ENCODE measurements around the gene FAM193B. TPM values are rescaled to one million over a fixed set of nuclear protein-coding genes. Genes with fewer than 3 reads are reported as not detected.

FAM193B gene
- total and polyA plus RNA-seq, 9 of the 15 experiments (the other 6 are each of a cell fraction or from before 2014, with no cell fraction given), result 4.4 to 76.4 (median 37.3) TPM

GRCh38 chr5:177588413-177588909 is 34.1 kb upstream of the FAM193B start:
- intact Hi-C loops (cut with micrococcal nuclease) (no loop called here), in situ Hi-C loops (cut with MboI) (no loop called here)
- peaks cover 4 to 7% of the 10 kb centered on the region in 2 experiments; a peak in 4 of 5 replicates for H3K4me1 ChIP-seq (replicated peaks in 1 of 2; ENCODE audit: control insufficient read depth in 2 of 2, insufficient read depth in 2 of 2, low read length in 2 of 2)
- peaks cover 18% of the 10 kb centered on the region for H3K79me2 ChIP-seq (ENCODE audit: control insufficient read depth, insufficient read depth, low read length)
- peaks cover 0 to 4% of the 10 kb centered on the region in 2 experiments; a peak in 2 of 5 replicates for H3K27me3 ChIP-seq (ENCODE audit: control insufficient read depth in 2 of 2, insufficient read depth in 2 of 2, low read length in 2 of 2)
- peak; percentile 59 for FAIRE-seq
- peaks cover 5% of the 10 kb centered on the region for H3K36me3 ChIP-seq (ENCODE audit: control insufficient read depth, insufficient read depth, low read length)
- ATAC-seq, result peak; percentile 62
- peaks cover 3% of the 10 kb centered on the region for H4K20me1 ChIP-seq (replicated peaks; ENCODE audit: control insufficient read depth, insufficient read depth, low read length)
- CTCF ChIA-PET (ENCODE audit: low intra/inter-chr PET ratio), result no interaction called here
- H3K4me2 ChIP-seq (ENCODE audit: insufficient read depth, low read length), result peak overlapping the region; percentile 53; the same call in 1 of the 2 replicates
- BruUV-seq (replicated peaks), result no TSS peak
- H3K27ac ChIP-seq (ENCODE audit: extremely low read depth, low read depth, low read length), result no peak overlapping the region; the same call in 2 of the 3 replicates
- no peak overlapping the region for H3K4me3 ChIP-seq
- no peaks in the 10 kb centered on the region for H3K9me3 ChIP-seq (replicated peaks; ENCODE audit: control insufficient read depth, insufficient read depth, low read depth, low read length)
- WGBS (ENCODE audit: insufficient coverage, low coverage, missing lambda C conversion rate), result 5% methylated on average over 13 of the region's 13 CpGs
- peak overlapping the region; percentile 42 to 53; a peak in 3 of 4 replicates for H3K9ac ChIP-seq (ENCODE audit: insufficient read depth in 1 of 2, low read depth in 2 of 2, low read length in 2 of 2)
- peak in 3 of 4 experiments; percentile 18 to 60 (median 46) for DNase-seq (ENCODE audit: extremely low read depth in 1 of 4, low spot score in 3 of 4)
- POLR2A ChIA-PET, result interaction anchor here (0.7 to 1.9 kb wide), 4 partner anchors 10 to 516 kb away, joined by 3 to 5 read pairs (median 3); partner anchors contain the start of gene DOK3
- peak overlapping the region; percentile 61 for H2AFZ ChIP-seq (ENCODE audit: low read depth, low read length)
- no peaks in the 10 kb centered on the region for H3K9me1 ChIP-seq (ENCODE audit: control insufficient read depth, insufficient read depth, low read length)
- TF ChIP-seq PRPF4 (IDR thresholded peaks at IDR 0.05; ENCODE audit: insufficient read depth, low read depth, low read length, poor library complexity, severe bottlenecking) (no peak), MED1 (CRISPR knock-in tag; IDR thresholded peaks at IDR 0.05; ENCODE audit: borderline replicate concordance) (no peak), ZNF551 (CRISPR knock-in tag; IDR thresholded peaks at IDR 0.05) (no peak), TOE1 (IDR thresholded peaks at IDR 0.05; ENCODE audit: borderline replicate concordance) (no peak), TOE1 (CRISPR knock-in tag; IDR thresholded peaks at IDR 0.05; ENCODE audit: borderline replicate concordance, low read depth) (no peak), MEIS2 (IDR thresholded peaks at IDR 0.05; ENCODE audit: partially characterized antibody) (peak; percentile 85), CBFA2T3 (IDR thresholded peaks at IDR 0.05) (peak; percentile 43; the same call in 1 of the 2 replicates), ZNF212 (CRISPR knock-in tag; IDR thresholded peaks at IDR 0.05) (no peak), DIDO1 (tag; IDR thresholded peaks at IDR 0.05; ENCODE audit: low read depth) (no peak), MYC (IDR thresholded peaks at IDR 0.05; ENCODE audit: low read depth, low read length) (no peak; the same call in 1 of the 2 replicates), MYC (CRISPR knock-in tag; IDR thresholded peaks at IDR 0.05; ENCODE audit: borderline replicate concordance, low read depth) (no peak), ZFP36 (IDR thresholded peaks at IDR 0.05; ENCODE audit: low read depth, low read length, partially characterized antibody) (peak; percentile 11), AFF1 (IDR thresholded peaks at IDR 0.05; ENCODE audit: low read depth in 1 of 2, partially characterized antibody in 2 of 2) (no peak), ZNF766 (CRISPR knock-in tag; conservative IDR thresholded peaks at IDR 0.05) (no peak), TSHZ1 (CRISPR knock-in tag; IDR thresholded peaks at IDR 0.05) (no peak)

Data from K562 (cell line).